ENCODE measurements around the gene MAML2.

The MAML2 gene

DNA sequence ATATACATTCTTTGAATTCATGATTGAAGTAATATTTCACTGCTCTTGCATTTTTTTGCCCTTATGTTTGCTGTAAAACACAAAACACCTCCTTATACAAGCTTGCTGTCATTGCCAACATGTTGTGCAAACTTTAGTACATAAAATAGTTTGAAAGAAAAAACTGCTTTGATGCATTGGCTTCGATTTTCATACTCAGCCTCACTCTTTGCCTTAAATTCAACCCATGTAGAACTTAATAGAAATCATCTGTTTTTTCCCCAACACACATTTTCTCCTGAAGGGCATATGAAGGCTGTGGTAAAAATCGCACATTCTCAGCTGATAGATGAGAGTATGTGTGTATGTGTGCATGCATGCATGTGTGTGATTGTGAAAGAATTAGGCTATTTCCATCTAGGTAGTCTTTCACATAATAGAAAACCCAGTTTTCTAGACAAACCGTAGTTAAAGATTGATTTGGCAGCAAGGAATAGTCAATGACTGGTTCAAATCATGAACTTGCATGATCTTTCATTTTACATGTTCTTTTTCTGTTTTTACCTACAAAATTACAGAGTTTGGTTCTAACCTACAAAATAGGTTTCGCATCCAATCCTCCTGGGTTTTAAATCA is 346.3 kb downstream of the MAML2 start:
- in situ Hi-C loops (cut with MboI; ENCODE audit: low sequenced_read_pairs) = no loop called here

DNA sequence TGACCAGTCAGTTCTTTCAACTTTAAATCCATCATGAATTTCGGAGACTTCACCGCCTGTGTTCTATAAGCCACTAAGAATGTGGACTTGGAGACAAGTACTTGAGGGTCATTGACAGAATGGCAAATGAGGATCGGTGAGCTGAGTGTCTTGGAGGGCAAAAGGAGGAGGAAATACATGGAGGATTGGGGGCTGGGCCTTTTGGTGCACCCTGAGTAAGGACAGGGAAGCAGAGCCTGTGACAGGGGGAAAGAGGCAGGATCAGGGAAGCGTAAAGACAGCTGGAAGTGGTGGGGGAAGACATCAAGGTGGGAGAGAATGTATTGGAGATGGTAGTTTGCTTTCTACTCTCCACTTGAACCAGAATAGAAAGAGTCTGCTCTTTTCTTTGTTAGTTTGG is 348.7 kb downstream of the MAML2 start:
- in situ Hi-C loops (cut with MboI; ENCODE audit: low sequenced_read_pairs) = no loop called here

DNA sequence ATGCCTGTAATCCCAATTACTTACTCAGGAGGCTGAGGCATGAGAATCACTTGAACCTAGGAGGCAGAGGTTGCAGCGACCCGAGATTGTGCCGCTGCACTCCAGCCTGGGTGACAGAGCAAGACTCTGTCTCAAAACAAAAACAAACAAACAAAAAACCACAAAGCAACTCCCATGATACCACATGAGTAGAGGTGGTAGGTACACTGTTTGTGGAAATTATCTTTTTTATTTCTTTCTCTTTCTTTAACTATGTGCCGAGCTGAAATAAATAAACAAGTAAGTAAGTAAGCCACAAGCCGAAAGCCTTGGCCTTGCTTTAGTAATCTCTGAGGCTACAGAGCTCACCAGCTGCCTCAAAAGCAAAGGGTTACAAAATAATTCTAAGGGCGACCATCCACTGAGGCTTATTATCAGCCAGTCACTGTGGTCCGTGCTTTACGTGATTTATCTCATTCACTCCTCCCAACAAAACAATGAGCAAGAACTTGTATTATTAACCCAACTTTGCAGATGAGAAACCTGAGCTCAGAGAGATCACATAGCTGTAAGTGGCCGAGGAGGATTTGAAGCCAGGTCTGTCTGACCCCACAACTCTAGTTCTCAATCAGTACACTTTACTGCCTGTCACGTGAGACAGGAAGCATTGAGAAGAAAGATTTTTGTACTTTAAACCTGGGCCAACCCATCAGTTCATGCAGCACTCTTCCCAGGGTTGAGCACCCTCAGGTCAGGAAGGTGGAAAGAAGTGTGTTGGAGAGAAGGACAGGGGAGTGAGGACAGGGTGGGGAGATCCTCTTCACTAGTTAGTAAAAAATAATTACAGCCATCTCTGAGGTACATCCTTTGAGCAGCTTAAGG is 349.3 kb downstream of the MAML2 start:
- in situ Hi-C loops (cut with MboI; ENCODE audit: low sequenced_read_pairs) = no loop called here

DNA sequence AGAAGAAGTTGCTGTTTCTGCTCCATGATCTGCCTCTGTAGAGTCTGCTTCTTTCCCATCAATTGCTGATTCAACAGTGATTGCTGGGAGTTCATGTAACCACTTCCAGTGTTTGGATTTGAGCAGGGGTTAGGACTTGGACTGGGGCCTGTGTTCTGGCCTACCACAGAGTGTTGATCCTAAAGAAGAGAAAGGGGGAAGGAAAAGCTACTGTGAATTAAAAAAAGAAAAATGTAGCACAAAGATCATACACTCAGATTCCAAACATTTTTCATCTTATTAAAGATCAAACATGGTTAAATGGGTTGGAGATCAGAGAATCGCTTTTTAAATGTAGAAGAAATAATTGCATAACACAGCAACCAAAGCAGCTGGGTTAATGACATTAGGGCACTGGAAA is 351.4 kb downstream of the MAML2 start:
- in situ Hi-C loops (cut with MboI; ENCODE audit: low sequenced_read_pairs) = no loop called here

DNA sequence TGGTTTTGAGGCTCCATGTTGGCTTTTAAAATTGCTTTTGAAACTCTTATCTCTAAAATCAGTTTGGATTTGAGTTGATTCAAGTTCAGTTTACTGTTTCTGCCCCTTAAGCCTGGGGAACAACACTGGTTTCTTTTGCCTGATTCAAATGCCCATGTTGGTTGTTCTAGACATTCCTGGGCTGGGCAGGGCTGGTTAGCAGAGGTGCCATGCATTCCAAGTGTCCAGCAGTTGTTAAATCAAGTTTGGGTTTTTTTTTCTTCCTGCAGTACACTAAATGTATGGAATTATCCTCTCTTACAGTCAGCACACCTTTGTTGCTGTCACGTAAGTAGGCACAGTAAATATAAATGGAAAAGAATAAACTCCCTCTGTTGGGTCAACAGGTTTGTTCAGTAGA is 351.9 kb downstream of the MAML2 start:
- in situ Hi-C loops (cut with MboI; ENCODE audit: low sequenced_read_pairs) = no loop called here

DNA sequence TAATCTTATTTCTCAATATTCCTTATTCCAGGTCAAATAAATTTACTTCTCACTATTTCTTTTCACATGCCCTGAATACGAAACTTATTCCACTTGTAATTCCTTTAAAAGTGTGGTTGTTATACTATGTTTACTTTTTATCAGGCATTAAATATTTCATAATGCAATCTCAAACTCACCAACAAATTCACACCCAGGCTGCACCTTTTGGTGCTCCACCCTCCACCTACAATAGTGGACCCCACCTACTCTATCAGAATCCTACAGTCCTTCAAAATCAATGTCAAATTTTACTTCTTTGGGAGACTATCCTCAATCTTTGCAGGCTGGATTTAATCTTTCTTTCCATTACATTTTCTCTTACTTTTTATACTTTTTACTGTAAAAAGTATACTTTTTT is 353.2 kb downstream of the MAML2 start:
- in situ Hi-C loops (cut with MboI; ENCODE audit: low sequenced_read_pairs) = no loop called here

DNA sequence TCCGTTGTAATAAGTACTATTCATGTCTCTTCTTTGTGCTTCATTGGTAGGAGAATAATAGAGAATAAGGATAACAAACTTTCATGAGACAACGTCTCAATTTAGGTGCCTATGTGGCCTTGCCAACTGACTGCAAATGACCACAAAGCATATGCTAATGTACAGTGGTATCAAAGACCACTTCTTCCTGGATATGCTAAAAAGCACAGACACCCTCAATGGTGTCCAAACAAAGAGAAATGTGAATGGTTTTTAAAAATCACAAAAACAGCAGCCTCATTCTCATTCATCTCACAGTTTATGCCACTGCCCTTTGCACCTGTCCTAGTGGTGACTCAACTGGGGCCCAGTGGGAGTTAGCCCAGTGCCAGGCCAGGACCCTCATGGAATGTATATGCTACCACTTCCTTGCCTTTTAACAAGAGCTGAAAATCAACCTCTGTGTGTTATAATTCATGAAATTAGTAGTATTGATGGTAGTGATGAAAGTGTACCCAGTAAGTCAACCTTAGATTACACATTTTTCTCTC is 353.9 kb downstream of the MAML2 start:
- in situ Hi-C loops (cut with MboI; ENCODE audit: low sequenced_read_pairs) = no loop called here

DNA sequence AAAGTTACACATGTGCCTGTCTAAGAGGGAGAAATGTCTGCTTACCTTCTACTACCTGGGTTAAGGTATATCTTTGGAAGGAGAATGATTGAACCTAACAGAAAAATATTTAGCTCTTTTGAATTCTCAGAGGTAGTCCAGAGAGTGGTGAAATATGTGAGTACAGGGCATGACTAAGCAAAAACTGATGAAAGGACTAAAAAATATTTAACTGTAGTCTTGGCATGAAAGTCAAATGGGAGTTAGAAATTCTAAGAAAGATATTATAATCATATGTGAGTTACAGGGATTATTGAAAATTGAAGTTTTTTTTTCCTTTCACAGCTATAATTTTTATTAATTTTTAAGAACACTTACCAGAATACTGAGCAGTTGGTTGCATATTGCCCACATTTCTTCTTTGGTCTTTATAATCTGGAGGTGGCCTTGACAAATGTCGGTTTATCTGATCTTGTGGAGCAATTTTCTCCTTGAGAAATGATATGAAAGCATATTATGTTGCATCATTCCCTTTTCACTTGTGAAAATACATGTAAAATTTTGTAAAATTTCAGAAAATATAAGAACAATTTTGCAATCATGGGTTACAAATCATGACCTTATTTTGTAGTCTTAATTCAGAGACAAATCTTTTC is 357.7 kb downstream of the MAML2 start:
- in situ Hi-C loops (cut with MboI; ENCODE audit: low sequenced_read_pairs) = no loop called here

DNA sequence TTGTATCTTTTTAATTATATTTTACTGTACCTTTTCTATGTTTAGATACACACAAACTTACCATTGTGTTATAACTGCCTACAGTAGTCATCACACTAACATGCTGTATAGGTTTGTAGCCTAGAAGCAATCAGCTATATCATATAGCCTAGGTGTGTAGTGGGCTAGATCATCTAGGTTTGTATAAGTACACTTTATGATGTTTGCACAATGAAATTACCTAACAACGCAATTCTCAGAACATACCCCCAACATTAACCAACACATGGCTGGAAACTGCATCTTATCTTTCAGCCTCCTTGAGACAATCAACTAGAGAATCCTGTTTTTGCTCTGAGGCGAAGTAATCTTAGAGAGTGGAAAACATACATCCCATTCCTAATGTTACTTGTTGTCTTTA is 358.9 kb downstream of the MAML2 start:
- in situ Hi-C loops (cut with MboI; ENCODE audit: low sequenced_read_pairs) = no loop called here

DNA sequence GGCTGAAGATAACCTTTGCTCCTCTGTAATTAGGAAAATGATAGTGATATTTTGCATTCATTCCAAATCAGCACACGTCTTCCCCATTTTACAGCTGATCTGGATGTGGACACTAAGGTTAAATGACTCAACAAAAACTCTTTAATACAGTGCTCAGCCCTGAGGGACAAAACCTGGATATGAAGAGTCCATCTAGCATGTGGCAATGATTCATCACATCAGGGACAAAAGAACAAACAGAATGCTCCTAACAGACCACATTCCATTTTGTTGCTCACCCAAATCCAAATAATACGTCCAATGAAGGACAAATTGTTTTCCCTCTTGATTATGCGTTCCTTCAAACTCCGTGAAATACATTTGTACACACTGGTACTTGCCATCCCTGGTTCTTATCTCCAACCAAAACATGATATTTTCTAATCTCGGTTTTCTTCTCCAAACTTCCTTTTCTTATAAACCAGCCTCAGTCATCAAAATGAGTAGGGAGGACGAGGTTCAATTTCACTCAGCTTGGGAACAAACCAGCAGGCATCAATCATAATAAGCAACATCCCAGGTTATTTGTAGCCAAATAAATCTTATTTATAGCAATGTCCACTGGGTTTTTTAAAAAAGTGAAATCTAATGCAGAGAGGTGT is 365.3 kb downstream of the MAML2 start:
- in situ Hi-C loops (cut with MboI; ENCODE audit: low sequenced_read_pairs) = no loop called here

DNA sequence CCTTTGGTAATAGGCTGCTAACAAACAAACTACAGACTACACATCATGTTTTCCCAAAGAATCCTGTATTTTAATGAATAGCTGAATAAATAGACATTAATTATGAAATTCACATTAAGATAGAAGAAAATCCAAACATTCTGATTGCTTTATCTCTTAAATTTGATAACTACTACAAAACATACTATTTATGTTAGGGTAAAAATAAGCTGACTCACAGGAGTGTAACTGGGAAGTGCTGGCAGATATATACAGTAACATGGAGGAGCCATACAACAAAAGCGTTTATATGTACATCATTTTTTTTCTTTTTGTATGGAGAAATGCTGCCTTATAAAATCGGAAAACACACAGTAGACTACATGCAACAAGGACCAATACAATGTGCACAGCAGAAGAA is 366.4 kb downstream of the MAML2 start:
- in situ Hi-C loops (cut with MboI; ENCODE audit: low sequenced_read_pairs) = no loop called here

DNA sequence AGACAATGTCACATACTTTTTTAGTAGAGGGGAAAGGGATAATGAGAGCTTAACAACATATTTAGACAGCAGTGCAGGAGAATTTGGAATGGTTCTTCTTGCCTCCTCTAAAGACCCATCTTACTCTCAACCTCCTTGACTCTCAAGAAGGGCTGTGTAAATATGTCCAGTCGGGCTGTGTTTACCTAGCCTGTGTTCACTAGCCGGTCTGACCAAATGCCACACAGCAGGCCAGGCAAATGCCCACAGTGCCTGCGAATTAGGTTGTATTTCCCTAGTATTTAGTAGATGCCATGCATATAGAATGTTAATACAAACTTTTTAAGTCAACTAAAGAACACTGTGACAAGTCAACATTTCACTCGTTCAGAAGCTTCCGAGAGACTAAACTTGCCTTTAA is 367.7 kb downstream of the MAML2 start:
- in situ Hi-C loops (cut with MboI; ENCODE audit: low sequenced_read_pairs) = no loop called here

DNA sequence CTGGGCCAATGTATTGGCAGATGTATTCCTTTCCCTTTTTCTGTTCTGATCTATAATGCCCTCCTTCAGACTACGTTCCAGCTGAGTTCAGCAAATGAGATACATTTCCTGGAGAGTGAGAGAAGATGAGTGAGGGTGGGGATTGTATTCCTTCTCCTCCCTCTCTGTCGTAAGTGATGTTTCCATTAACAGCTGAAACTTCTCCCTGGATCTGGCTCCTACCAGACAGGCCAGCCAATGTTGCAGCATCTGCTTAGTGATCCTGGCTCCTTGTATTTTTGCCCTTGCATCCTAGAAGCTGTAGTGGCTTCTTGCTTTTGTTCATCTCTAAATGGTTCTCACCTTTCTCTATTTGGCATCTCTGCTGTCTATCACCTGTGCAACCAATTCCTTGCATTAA is 370.9 kb downstream of the MAML2 start:
- in situ Hi-C loops (cut with MboI; ENCODE audit: low sequenced_read_pairs) = no loop called here

DNA sequence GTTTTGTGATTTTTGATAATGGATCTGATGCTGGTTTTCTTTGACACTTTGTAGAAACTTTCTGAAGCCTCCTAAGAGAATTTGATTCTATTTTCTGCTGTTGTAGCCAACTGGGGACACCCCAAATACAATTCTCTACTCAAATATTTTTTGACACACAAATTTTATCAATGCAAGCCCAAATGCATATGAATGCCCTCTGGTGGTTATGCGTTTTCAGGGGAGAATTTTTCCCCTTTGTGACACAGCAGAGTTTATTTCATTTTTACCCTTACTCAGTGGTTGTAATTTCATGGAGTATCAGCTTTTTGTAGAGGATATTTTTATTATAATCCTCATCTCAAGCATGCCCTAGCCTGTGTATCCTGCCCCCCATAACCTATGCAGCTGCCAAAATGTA is 374.4 kb downstream of the MAML2 start:
- in situ Hi-C loops (cut with MboI; ENCODE audit: low sequenced_read_pairs) = no loop called here

DNA sequence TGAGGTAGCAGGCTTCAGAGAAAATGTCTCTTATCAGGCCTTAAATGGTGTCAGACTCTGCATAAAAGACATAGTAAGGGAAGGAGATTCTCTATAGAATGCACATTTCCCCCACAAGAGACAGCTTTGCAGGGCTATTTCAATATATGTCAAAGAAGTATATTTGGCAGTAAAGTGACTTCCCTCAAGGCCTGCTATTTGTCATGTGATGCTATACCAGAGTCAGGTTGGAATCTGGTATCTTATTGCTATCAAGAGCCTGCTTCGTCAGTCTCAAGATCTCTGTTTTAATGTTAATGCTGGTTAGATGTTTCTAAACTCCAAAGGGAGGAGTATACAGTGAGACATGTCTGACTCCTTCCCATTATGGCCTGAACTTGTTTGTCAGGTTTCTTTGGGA is 378.7 kb downstream of the MAML2 start:
- in situ Hi-C loops (cut with MboI; ENCODE audit: low sequenced_read_pairs) = no loop called here

DNA sequence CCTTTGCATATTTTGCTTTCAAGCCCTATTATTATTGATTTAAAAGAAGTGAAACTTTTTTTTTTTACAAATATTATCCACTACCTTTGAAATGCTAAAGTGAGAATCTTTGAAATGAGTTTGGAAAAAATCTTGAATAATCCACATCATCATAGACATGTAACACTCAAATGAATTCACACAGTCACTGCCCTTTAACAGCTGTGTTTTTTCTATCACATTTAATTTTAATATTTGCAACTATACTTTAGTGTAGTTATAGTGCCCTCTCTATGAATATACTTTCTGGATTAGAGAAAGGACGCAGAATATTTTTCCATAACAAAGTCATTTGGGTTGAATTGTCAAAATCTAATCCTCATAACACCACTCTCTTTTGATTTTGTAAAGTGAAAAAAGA is 381.2 kb downstream of the MAML2 start:
- in situ Hi-C loops (cut with MboI; ENCODE audit: low sequenced_read_pairs) = no loop called here

DNA sequence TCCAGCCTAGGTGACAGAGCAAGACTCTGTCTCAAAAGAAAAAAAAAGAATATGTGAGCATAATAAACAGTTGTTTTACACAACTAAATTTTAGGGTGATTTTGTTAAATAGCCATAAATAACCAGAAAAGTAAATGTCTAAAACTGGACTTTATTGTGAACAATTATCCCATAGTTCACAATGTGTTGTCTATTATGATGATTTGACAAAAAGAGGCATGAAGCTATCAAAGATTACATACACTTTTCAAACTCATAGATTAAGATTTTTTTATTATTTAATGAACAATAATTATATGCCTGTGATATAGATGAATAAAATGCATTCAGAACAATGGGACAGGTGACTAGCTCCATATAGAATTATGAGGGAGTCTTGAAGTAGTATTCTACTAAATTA is 392.1 kb downstream of the MAML2 start:
- in situ Hi-C loops (cut with MboI; ENCODE audit: low sequenced_read_pairs) = no loop called here

DNA sequence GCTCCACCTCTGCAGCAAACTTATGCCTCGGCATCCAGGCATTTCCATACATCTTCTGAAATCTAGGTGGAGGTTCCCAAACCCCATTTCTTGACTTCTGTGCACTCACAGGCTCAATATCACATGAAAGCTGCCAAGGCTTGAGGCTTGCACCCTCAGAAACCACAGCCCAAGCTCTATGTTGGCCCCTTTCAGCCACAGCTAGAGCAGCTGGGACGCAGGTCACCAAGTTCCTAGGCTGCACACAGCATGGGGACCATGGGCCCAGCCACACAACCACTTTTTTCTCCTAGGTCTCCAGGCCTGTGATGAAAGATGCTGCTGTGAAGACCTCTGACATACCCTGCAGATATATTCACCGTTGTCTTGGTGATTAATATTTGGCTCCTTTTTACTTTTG is 394.4 kb downstream of the MAML2 start:
- in situ Hi-C loops (cut with MboI; ENCODE audit: low sequenced_read_pairs) = no loop called here

DNA sequence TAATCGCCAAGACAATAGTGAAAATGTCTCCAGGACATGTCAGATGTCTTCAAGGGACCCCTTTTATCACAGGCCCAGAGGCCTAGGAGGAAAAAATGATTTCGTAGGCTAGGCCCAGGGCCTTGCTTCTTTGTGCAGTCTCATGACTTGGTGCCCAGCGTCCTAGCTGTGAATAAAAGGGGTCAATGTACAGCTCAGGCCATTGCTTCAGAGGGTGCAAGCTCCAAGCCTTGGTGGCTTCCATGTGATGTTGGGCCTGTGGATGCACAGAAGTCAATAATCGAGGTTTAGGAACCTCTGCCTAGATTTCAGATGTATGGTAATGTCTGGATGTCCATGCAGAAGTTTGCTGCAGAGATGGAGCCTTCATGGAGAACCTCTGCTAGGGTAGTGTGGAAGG is 398.4 kb downstream of the MAML2 start:
- in situ Hi-C loops (cut with MboI; ENCODE audit: low sequenced_read_pairs) = no loop called here

DNA sequence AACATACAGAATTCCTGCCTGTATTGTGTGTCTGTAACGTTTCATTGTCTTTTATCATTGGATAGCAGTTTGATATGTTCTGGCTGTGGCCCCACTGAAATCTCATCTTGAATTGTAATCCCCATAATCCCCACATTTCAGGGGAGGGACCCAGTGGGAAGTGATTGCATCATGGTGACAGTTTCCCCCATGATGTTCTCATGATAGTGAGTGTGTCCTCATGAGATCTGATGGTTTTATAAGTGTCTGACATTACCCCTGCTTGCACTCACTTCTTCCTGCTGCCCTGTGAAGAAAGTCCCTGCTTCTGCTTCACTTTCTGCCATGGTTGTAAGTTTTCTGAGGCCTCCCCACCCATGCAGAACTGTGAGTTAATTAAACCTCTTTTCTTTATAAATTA is 399.4 kb downstream of the MAML2 start:
- in situ Hi-C loops (cut with MboI; ENCODE audit: low sequenced_read_pairs) = no loop called here

DNA sequence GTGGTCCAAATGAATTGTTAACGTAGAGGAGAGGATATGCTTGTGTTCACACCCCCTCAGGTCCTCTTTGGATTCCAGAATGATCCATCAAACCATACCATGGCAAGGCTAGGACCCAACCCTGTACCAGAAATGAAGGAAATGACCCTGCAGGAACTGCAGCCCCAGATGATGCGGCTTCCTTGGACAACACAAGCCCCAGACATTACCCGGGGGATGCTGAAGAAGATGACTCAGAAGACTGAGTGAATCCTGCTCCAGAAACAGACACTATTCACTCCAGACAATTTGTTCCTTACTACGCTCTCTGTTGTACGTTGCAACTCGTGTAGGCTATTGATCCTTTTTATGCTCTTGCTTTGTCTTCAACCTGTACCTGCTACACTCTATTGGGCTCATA is 403.9 kb downstream of the MAML2 start:
- in situ Hi-C loops (cut with MboI; ENCODE audit: low sequenced_read_pairs) = no loop called here

DNA sequence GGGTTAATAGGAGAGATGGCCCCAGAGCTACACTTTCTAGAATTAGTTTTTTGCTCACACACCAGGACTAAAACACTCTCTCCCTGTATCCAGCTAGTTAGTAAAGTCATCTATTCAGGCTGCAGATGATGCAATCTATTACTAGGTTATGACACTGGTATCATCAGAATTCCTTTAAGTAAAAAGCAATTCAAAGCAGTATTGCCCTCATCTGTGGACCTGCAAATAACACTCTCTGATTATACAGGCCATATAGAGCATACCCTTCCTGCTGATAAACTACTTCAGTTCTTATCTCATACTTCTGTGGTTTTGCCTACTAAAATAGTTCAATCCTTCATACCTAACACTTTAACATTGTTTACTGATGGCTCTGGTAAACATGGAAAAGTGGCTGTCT is 405.6 kb downstream of the MAML2 start:
- in situ Hi-C loops (cut with MboI; ENCODE audit: low sequenced_read_pairs) = no loop called here

All from HL-60/S4 treated with phorbol 12-myristate 13-acetate at 8.2 ng/mL for 4 days and 3 days (cell line).